GM19023 (cell line): ENCODE measurements around the gene VPS11.
A peak's percentile ranks its signal among the peaks of the same experiment; 100 is the strongest.
"Not testable (repeated sequence)": the region's sequence is repeated elsewhere in the genome, so short reads cannot be mapped to it uniquely, and the experiment has no call there.

ENCODE experiments used
- ATAC-seq: cut with Tn5 transposase; IDR thresholded peaks from one replicate; pipeline ENCODE4 v1.9.1; 2021; ENCODE audit warnings: mild to moderate bottlenecking, moderate library complexity; ENCODE audit not compliant: unreplicated experiment

The VPS11 gene

GRCh38 chr11:119100994-119101758 is 33.6 kb downstream of the VPS11 start:
- ATAC-seq: peak; percentile 23

DNA sequence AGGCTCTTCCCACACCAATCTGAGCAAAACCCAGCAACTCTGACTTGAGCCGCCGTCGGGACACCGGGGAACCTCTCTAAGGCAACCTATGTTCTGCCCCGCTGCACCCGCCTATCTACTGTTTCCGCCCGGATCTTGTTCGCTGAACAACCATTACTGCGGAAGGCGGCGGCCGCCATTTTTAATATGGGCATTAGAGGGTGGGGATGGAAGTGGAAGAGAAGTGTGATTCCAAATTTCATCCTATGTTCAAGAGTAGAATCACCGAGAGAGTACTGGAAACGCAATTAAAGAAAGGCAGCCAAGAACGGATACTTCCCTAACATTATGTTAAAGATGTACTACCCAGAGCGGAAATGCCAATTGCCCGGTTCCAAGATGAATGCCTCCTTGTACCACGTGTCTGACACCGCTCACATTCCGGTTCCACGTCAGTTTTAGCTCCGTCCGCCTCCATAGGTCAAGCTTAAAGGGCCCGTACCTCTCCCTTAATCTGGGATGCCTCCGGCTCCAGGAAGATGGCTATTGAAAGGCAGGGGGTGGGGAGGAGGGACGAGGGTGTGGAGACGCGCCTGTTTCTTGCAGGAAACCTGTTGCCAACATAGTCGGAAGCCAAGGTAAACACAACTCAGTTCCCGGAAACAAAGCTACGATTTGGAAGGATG is 34.3 kb downstream of the VPS11 start, which contains the start of gene DPAGT1:
DPAGT1 (minus strand) TSS at position 95 of the 665 bp plus-strand sequence. CDS start 198 bp downstream, outside the sequence.
- ATAC-seq: peak; percentile 85

- not testable (repeated sequence) for ATAC-seq
Observed at GRCh38 chr11:119103161-119103664, 35.6 kb downstream of the VPS11 start.

- ATAC-seq: no peak
Observed at GRCh38 chr11:119103793-119104192, 36.2 kb downstream of the VPS11 start.

GRCh38 chr11:119106564-119107537 is 39.2 kb downstream of the VPS11 start, which contains the start of gene C2CD2L:
TSS of gene C2CD2L (plus strand) at chr11:119107344. CDS start at chr11:119107742, 398 bp downstream.
- ATAC-seq: peak; percentile 83

GRCh38 chr11:119107538-119108145 is 40.0 kb downstream of the VPS11 start:
- peak; percentile 31 for ATAC-seq

DNA sequence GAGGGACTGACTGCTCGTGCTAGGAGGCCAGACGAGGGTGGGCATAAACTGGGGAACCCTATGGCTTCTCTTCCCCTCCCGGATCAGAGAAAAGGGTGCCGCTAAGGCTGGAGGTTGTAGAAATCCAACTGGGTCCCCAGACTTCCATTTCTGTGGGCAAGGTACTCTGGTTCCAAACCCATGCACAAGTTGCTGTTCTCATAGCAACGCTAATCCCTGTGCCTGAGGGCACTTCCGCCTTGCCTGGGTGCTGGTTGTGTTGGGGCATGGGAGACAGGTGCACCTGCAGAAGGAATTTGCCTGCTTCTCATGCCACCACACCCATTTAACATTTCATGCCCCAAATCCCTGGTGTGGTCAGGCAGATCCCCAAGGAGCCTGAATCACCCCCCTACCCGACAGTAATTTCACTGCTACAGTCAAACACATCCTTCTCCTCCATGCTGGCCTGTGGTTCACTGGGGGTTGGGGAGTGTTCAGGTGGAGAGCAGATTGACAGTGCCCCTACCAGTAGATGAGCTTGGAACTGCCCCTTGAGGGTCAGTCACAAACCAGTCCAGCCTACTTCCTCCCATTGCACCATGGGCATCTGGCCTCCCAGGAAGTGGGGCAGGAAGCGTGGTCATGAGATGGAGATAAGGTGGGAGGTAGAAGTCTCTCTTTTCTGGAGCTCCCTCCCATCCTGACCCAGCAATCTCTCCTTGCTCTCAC is 40.7 kb downstream of the VPS11 start:
- ATAC-seq: no peak

DNA sequence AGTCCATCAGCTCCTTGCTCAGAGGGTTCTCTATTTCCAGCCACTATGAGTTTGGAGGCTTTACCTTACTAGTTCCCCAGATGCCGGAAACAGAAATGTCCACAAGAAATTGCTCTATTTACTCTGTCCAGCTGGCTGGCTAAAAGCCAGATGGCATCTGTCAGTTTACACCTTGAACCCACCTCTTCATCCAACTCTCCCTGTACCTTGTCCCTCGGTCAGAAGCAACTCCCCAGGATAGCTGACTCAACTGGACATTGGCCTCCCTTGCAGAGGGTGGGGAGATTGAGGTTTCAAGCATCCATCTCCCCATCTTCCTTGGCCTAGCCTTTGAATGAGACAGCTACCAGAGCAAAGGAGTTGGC is 41.2 kb downstream of the VPS11 start:
- ATAC-seq: no peak

GRCh38 chr11:119109843-119110242 is 42.2 kb downstream of the VPS11 start:
- no peak for ATAC-seq

- ATAC-seq: no peak
Observed at GRCh38 chr11:119110439-119110838, 42.8 kb downstream of the VPS11 start.

GRCh38 chr11:119111361-119111925 is 43.8 kb downstream of the VPS11 start:
- no peak for ATAC-seq

DNA sequence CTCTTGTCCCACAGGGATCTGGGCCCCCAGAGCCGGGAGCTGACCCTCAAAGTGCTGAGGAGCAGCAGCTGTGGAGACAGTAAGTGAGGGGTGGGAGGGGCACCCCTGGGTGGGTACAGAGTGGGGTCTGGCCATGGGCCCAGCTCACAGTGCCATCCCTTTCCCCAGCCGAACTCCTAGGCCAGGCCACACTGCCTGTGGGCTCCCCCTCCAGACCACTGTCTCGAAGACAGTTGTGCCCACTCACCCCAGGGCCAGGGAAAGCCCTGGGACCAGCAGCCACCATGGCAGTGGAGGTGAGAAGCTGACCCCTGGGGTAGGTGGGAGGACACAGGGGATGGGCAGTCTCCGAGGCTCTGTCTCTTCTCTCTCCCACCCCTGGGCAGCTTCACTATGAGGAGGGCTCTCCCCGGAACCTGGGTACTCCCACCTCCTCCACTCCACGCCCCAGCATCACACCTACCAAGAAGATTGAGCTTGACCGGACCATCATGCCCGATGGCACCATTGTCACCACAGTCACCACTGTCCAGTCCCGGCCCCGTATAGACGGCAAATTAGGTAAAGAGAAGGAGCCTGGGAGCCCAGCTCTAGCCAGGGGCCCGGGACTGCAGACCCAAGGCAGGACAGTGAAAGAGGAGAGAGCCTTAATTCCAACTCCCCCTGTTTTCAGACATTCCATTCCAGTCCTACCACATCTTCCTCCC is 44.8 kb downstream of the VPS11 start:
- ATAC-seq: no peak

DNA sequence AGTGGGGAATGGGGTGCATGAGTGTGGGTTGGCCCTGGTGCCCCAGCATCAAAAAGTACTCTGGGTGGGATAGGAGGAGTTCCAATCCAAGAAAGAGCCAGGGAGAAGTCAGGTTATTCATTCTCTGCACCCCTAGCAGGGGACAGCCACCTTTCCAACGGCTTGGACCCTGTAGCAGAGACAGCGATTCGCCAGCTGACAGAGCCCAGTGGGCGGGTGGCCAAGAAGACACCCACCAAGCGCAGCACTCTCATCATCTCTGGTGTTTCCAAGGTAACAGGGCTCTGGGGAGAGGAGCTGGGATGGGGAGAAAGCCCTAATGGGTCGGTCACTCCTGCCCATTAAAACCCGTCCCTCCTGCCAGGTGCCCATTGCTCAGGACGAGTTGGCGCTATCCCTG is 46.1 kb downstream of the VPS11 start:
- no peak for ATAC-seq

DNA sequence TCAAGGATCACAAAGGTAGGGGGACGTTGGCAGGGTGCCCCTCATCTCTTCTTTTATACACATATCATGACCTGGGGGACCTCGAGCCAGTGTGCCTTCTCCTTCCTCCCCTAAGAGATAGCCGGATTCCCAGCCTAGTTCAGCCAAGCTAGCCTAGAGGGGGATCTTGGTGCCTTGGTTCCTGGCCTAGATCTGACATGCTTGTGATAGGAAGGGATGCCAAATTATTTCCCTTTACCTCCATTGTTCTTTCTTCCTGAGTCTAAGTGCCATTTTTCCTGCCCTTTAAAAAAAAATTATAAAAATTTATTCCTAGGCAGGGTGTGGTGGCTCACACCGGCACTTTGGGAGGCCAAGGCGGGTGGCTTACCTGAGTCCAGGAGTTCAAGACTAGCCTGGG is 46.7 kb downstream of the VPS11 start:
- ATAC-seq: no peak

GRCh38 chr11:119115484-119116234 is 48.0 kb downstream of the VPS11 start:
- ATAC-seq: no peak

GRCh38 chr11:119116235-119116594 is 48.6 kb downstream of the VPS11 start:
- ATAC-seq: no peak

- ATAC-seq: no peak
Observed at GRCh38 chr11:119116601-119117000, 49.0 kb downstream of the VPS11 start.

DNA sequence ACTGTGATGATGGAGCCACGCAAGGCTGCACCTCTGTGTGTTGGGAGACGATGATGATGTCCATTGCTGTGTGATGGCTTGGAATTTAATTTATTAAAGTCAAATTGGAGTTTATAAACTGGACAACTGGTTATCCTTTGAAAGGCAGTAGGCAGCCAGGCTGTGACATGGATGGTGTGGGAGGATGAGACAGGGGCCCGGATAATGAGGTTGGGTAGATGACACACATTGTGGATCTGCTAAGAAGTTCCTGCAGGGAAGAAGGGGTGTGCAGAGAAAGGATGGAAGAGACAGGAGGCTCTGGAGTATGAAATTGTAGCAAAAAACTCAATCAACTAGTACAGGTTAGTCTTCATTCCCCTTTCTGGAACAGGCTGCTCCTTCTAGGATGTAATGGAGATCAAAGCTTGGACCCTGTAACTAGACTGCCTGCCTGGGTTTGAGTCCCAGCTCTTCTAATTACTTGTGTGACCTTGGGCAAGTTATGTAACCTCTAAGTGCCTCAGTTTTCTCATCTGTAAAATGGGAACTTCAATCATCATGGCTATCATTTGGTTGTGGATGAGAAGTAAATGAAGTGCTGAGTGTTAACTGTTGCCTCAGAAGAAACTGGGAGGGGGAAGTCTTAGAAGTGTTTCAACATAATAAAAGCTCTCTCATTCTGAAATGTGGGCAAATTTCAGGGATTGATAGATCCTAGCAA is 49.5 kb downstream of the VPS11 start:
- no peak for ATAC-seq
